SU-DHL-6 (cell line): ENCODE measurements around the gene SLC51A.

ENCODE experiments used
- EZH2phosphoT487 ChIP-seq: fragments of 200-600 bp; sonication (generic), shearing (Covaris generic); conservative IDR thresholded peaks from 2 replicates; pipeline ENCODE4 v1.6.1; 2018; ENCODE audit warnings: mild to moderate bottlenecking, antibody characterized with exemption, low read length, moderate library complexity, mixed read lengths
- TF ChIP-seq, protein P1 (sequence below): fragments of 200-600 bp; sonication (generic); IDR thresholded peaks from one replicate; pipeline ENCODE4 v1.5.1; 2017; ENCODE audit warnings: antibody characterized with exemption, mild to moderate bottlenecking, low read length, moderate library complexity; ENCODE audit not compliant: insufficient read depth, poor library complexity, severe bottlenecking

DNA sequence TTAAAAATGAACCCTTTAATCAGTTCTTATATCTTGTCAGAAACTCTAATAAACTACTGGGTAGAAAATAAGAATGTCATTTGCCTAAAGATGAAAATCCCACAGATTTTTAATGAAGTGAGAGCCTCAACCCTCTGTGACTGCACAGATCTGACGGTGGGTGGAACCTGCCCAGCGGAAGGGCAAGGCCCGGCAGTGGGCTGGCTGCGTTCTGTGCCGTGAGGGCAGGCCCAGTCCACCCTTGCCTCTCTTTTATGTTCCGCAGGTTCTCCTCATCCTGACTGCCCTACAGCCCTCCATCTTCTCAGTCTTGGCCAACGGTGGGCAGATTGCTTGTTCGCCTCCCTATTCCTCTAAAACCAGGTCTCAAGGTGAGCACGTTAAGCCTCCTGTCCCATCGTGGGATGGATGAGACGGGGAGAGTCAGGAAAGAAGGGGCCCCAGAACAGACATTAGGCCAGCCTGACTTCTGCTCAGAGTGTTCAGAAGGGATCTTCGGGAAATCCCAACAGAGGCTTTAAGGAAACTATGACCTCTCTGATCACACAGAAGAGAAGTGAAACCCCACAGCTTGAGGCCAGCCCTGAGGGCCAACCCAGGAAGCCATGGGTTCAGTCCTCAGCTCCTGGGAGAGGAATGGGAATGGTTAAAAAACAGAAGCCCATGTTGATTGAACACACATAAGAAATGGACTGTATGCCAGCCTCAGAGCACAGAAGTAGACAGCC, 16.0 kb downstream of the SLC51A start:
- TF ChIP-seq, protein P1, sequence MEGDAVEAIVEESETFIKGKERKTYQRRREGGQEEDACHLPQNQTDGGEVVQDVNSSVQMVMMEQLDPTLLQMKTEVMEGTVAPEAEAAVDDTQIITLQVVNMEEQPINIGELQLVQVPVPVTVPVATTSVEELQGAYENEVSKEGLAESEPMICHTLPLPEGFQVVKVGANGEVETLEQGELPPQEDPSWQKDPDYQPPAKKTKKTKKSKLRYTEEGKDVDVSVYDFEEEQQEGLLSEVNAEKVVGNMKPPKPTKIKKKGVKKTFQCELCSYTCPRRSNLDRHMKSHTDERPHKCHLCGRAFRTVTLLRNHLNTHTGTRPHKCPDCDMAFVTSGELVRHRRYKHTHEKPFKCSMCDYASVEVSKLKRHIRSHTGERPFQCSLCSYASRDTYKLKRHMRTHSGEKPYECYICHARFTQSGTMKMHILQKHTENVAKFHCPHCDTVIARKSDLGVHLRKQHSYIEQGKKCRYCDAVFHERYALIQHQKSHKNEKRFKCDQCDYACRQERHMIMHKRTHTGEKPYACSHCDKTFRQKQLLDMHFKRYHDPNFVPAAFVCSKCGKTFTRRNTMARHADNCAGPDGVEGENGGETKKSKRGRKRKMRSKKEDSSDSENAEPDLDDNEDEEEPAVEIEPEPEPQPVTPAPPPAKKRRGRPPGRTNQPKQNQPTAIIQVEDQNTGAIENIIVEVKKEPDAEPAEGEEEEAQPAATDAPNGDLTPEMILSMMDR: no peak
- no peak for TF ChIP-seq EZH2phosphoT487
